HG02870 (cell line): ENCODE results near the gene MPPED1.

ENCODE experiments used
- ATAC-seq: cut with Tn5 transposase; IDR thresholded peaks from one replicate; pipeline ENCODE4 v1.9.1; 2021; ENCODE audit warnings: mild to moderate bottlenecking, moderate library complexity; ENCODE audit not compliant: unreplicated experiment

MPPED1 gene

GRCh38 chr22:43535741-43536140 lies 123.9 kb downstream of the MPPED1 start:
- ATAC-seq: no peak

- no peak for ATAC-seq
These were observed 125.3 kb downstream of the MPPED1 start for GRCh38 chr22:43537019-43537585.

- no peak for ATAC-seq
These were observed 128.0 kb downstream of the MPPED1 start for GRCh38 chr22:43539572-43540528.

- no peak for ATAC-seq
These were observed 128.7 kb downstream of the MPPED1 start for GRCh38 chr22:43540529-43540923.

GRCh38 chr22:43541022-43541421 lies 129.2 kb downstream of the MPPED1 start:
- ATAC-seq: no peak

- no peak for ATAC-seq
These were observed 129.9 kb downstream of the MPPED1 start for GRCh38 chr22:43541462-43542407.

GRCh38 chr22:43542681-43543521 lies 131.1 kb downstream of the MPPED1 start:
- ATAC-seq: no peak

- no peak for ATAC-seq
These were observed 131.9 kb downstream of the MPPED1 start for GRCh38 chr22:43543522-43544288.

GRCh38 chr22:43544289-43544673 lies 132.5 kb downstream of the MPPED1 start:
- ATAC-seq: no peak

GRCh38 chr22:43546186-43546585 lies 134.4 kb downstream of the MPPED1 start:
- no peak for ATAC-seq

- ATAC-seq: no peak
These were observed 138.3 kb downstream of the MPPED1 start for GRCh38 chr22:43550024-43550620.

GRCh38 chr22:43550672-43551071 lies 138.9 kb downstream of the MPPED1 start:
- ATAC-seq: no peak

GRCh38 chr22:43553451-43554258 lies 141.8 kb downstream of the MPPED1 start:
- ATAC-seq: no peak

GRCh38 chr22:43554259-43554636 lies 142.4 kb downstream of the MPPED1 start:
- no peak for ATAC-seq

GRCh38 chr22:43554694-43555365 lies 143.0 kb downstream of the MPPED1 start:
- no peak for ATAC-seq

- ATAC-seq: no peak
These were observed 144.0 kb downstream of the MPPED1 start for GRCh38 chr22:43555561-43556515.
